Measurements from ENCODE around the gene GPD2.

DNA sequence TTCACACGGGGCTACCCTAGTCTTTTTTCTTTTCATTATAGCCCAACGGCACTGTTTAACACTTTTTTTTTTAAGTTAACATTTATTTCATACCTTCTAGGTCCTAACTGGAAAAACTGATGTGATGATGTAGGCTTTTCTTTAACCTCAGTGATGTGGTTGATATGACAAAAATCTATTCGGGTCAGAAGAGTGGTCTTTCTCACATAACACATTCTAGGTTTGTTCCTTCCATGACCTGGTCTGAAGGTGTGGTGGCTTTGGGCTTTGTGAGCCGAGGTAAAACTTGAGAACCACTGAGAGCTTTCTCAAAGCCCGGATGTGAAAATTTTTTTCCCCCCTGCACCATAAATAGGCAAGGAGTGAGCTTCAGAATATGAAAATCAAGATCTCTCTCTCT is 44.2 kb downstream of the GPD2 start:
- TF ChIP-seq CTCF (conservative IDR thresholded peaks at IDR 0.05; ENCODE audit: low read depth, low read length) (no peak), MAZ (IDR thresholded peaks at IDR 0.05; ENCODE audit: borderline replicate concordance, low read depth, low read length) (no peak), MAFK (IDR thresholded peaks at IDR 0.05; ENCODE audit: low read depth, low read length) (no peak), POLR2A (IDR thresholded peaks at IDR 0.05; ENCODE audit: low read depth, low read length) (no peak), CHD1 (IDR thresholded peaks at IDR 0.05; ENCODE audit: low read depth, low read length) (no peak), RAD21 (IDR thresholded peaks at IDR 0.05; ENCODE audit: low read length) (no peak), SMC3 (IDR thresholded peaks at IDR 0.05; ENCODE audit: low read depth, low read length) (no peak), NFE2L2 (IDR thresholded peaks at IDR 0.05; ENCODE audit: low read depth, low read length) (no peak), FOS (IDR thresholded peaks at IDR 0.05; ENCODE audit: low read depth, low read length) (no peak), CEBPB (IDR thresholded peaks at IDR 0.05; ENCODE audit: low read depth, low read length) (no peak), RFX5 (IDR thresholded peaks at IDR 0.05; ENCODE audit: low read depth, low read length) (no peak), BHLHE40 (IDR thresholded peaks at IDR 0.05; ENCODE audit: low read depth, low read length) (no peak)
- TF ChIP-seq, protein P1, sequence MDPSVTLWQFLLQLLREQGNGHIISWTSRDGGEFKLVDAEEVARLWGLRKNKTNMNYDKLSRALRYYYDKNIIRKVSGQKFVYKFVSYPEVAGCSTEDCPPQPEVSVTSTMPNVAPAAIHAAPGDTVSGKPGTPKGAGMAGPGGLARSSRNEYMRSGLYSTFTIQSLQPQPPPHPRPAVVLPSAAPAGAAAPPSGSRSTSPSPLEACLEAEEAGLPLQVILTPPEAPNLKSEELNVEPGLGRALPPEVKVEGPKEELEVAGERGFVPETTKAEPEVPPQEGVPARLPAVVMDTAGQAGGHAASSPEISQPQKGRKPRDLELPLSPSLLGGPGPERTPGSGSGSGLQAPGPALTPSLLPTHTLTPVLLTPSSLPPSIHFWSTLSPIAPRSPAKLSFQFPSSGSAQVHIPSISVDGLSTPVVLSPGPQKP (IDR thresholded peaks at IDR 0.05; ENCODE audit: borderline replicate concordance, low read depth, low read length) = no peak
- TF ChIP-seq, protein P2, sequence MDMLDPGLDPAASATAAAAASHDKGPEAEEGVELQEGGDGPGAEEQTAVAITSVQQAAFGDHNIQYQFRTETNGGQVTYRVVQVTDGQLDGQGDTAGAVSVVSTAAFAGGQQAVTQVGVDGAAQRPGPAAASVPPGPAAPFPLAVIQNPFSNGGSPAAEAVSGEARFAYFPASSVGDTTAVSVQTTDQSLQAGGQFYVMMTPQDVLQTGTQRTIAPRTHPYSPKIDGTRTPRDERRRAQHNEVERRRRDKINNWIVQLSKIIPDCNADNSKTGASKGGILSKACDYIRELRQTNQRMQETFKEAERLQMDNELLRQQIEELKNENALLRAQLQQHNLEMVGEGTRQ (IDR thresholded peaks at IDR 0.05; ENCODE audit: low read depth, low read length) = no peak

All from IMR-90 (cell line).